ENCODE measurements around the gene ZFYVE9. TPM values are rescaled to one million over a fixed set of nuclear protein-coding genes. Genes with fewer than 3 reads are reported as not detected.

The ZFYVE9 gene
- total RNA-seq, 2 experiments from 2014 or later = 5.4 to 6.1 TPM

GRCh38 chr1:52364235-52364839, 222.4 kb downstream of the ZFYVE9 start:
- peaks cover 52% of the 10 kb centered on the region for H3K36me3 Mint-ChIP-seq (ENCODE audit: low read depth)
- peak overlapping the region; percentile 76 for H3K4me3 ChIP-seq (ENCODE audit: low read length)
- H3K27ac Mint-ChIP-seq = peak overlapping the region; percentile 96
- TF ChIP-seq CTCF (IDR thresholded peaks at IDR 0.05) = no peak
- H3K36me3 ChIP-seq (ENCODE audit: insufficient read depth, low read length) = peaks cover 43% of the 10 kb centered on the region
- peak overlapping the region; percentile 5 to 18 for H3K27ac ChIP-seq (ENCODE audit: low read depth in 1 of 2, low read length in 2 of 2)
- DNase-seq (peak in 1 of 14 experiments; percentile 41), ATAC-seq (ENCODE audit: poor library complexity) (no peak)
- H3K4me3 Mint-ChIP-seq = peak overlapping the region; percentile 83
- no peaks in the 10 kb centered on the region for H3K27me3 Mint-ChIP-seq
- no peaks in the 10 kb centered on the region for H3K9me3 ChIP-seq (ENCODE audit: control insufficient read depth in 1 of 2, insufficient read depth in 1 of 2, low read length in 2 of 2)
- ChIA-PET CTCF (interaction anchor here (1.2 kb wide), 1 partner anchor 40 kb away, joined by 5 read pairs; the partner anchor contains the start of genes ORC1 and PRPF38A), POLR2A (interaction anchor here (1.4 to 3.0 kb wide), 4 partner anchors 40 to 362 kb away, joined by 5 to 61 read pairs (median 6); partner anchors contain the start of genes KTI12, ORC1, PRPF38A and ZYG11B)
- no peaks in the 10 kb centered on the region for H3K27me3 ChIP-seq (ENCODE audit: control insufficient read depth in 1 of 2, insufficient read depth in 2 of 2, low read length in 2 of 2)
- peaks cover 50% of the 10 kb centered on the region for H3K4me1 ChIP-seq (ENCODE audit: insufficient read depth, low read length)
- intact Hi-C loops (cut with DNase I, micrococcal nuclease) = loop anchor here in 1 of 2 experiments (10.0 kb wide), 3 partner anchors 220 to 1580 kb away; partner anchors contain the start of genes FAF1, IFT25, LRRC42 and ZFYVE9
- no peaks in the 10 kb centered on the region for H3K9me3 Mint-ChIP-seq
- H3K4me1 Mint-ChIP-seq (ENCODE audit: low read depth) = peaks cover 57% of the 10 kb centered on the region

- H3K27ac ChIP-seq (ENCODE audit: low read depth in 1 of 2, low read length in 2 of 2) = peak overlapping the region; percentile 77 to 89
- POLR2A ChIA-PET = interaction anchor here (0.7 to 3.0 kb wide), 14 partner anchors 9 to 361 kb away, joined by 3 to 61 read pairs (median 6); partner anchors contain the start of genes KTI12, ORC1, PRPF38A and SHISAL2A
Observed at GRCh38 chr1:52365071-52365745, 223.3 kb downstream of the ZFYVE9 start.

More at GRCh38 chr1:52365071-52365745, 223.3 kb downstream of the ZFYVE9 start:
- peak overlapping the region; percentile 94 for H3K4me3 Mint-ChIP-seq
- intact Hi-C loops (cut with DNase I, micrococcal nuclease) = loop anchor here (5.0 to 10.0 kb wide), 8 partner anchors 57 to 1687 kb away; partner anchors contain the start of genes BTF3L4 (in 1 of the 2), FAF1 (in 1 of the 2), IFT25 (in 1 of the 2) and LRRC42 (in 1 of the 2)
- no peaks in the 10 kb centered on the region for H3K9me3 Mint-ChIP-seq
- no peak for ATAC-seq (ENCODE audit: poor library complexity)
- Histone ChIP-seq H3K27me3 (ENCODE audit: control insufficient read depth in 1 of 2, insufficient read depth in 2 of 2, low read length in 2 of 2) (no peaks in the 10 kb centered on the region), H3K9me3 (ENCODE audit: control insufficient read depth in 1 of 2, insufficient read depth in 1 of 2, low read length in 2 of 2) (no peaks in the 10 kb centered on the region), H3K4me1 (ENCODE audit: insufficient read depth, low read length) (peaks cover 50% of the 10 kb centered on the region), H3K4me3 (ENCODE audit: low read length) (peak overlapping the region; percentile 76), H3K36me3 (ENCODE audit: insufficient read depth, low read length) (peaks cover 34% of the 10 kb centered on the region)
- H3K4me1 Mint-ChIP-seq (ENCODE audit: low read depth) = peaks cover 60% of the 10 kb centered on the region
- CTCF ChIA-PET = interaction anchor here (0.9 to 1.2 kb wide), 2 partner anchors 39 to 188 kb away, joined by 4 to 5 read pairs; partner anchors contain the start of genes ORC1, PRPF38A and TUT4
- peak in 3 of 14 experiments; percentile 58 to 72 (median 59) for DNase-seq
- no peak for TF ChIP-seq CTCF (IDR thresholded peaks at IDR 0.05)
- H3K36me3 Mint-ChIP-seq (ENCODE audit: low read depth) = peaks cover 43% of the 10 kb centered on the region
- H3K27me3 Mint-ChIP-seq = no peaks in the 10 kb centered on the region
- peak overlapping the region; percentile 96 for H3K27ac Mint-ChIP-seq
